Measurements from ENCODE around the gene PRRT3. TPM values are rescaled to one million over a fixed set of nuclear protein-coding genes. Genes with fewer than 3 reads are reported as not detected.
"Not testable (repeated sequence)": the region's sequence is repeated elsewhere in the genome, so short reads cannot be mapped to it uniquely, and the experiment has no call there.

The PRRT3 gene
- total RNA-seq, 1 donor from 2014 or later: 8.2 TPM

- Mint-ChIP-seq H3K27me3 (no peaks in the 10 kb centered on the region), H3K4me3 (peak overlapping the region; percentile 25), H3K9me3 (no peaks in the 10 kb centered on the region), H3K27ac (peak overlapping the region; percentile 69), H3K36me3 (peaks cover 5% of the 10 kb centered on the region), H3K4me1 (ENCODE audit: unreplicated experiment) (peaks cover 37% of the 10 kb centered on the region)
- TF ChIP-seq CTCF (conservative IDR thresholded peaks at IDR 0.05): no peak
- DNase-seq (ENCODE audit: extremely low spot score, unreplicated experiment): no peak
Measured at GRCh38 chr3:9898467-9899241, 53.6 kb downstream of the PRRT3 start.

GRCh38 chr3:9897408-9898372, 54.5 kb downstream of the PRRT3 start:
- H3K27me3 Mint-ChIP-seq: no peaks in the 10 kb centered on the region
- peaks cover 9% of the 10 kb centered on the region for H3K36me3 Mint-ChIP-seq
- TF ChIP-seq CTCF (conservative IDR thresholded peaks at IDR 0.05): no peak
- peak overlapping the region; percentile 60 for H3K4me3 Mint-ChIP-seq
- H3K9me3 Mint-ChIP-seq: no peaks in the 10 kb centered on the region
- peak overlapping the region; percentile 69 for H3K27ac Mint-ChIP-seq
- peaks cover 32% of the 10 kb centered on the region for H3K4me1 Mint-ChIP-seq (ENCODE audit: unreplicated experiment)
- no peak for DNase-seq (ENCODE audit: extremely low spot score, unreplicated experiment)

- peaks cover 32% of the 10 kb centered on the region for H3K4me1 Mint-ChIP-seq (ENCODE audit: unreplicated experiment)
- not testable (repeated sequence) for H3K9me3 Mint-ChIP-seq; DNase-seq (ENCODE audit: extremely low spot score, unreplicated experiment); H3K27me3 Mint-ChIP-seq; H3K4me3 Mint-ChIP-seq
- peak overlapping the region; percentile 69 for H3K27ac Mint-ChIP-seq
- peaks cover 14% of the 10 kb centered on the region for H3K36me3 Mint-ChIP-seq
Measured at GRCh38 chr3:9896755-9897407, 55.3 kb downstream of the PRRT3 start.

- Mint-ChIP-seq H3K36me3 (peaks cover 18% of the 10 kb centered on the region), H3K4me1 (ENCODE audit: unreplicated experiment) (peaks cover 33% of the 10 kb centered on the region)
- DNase-seq (ENCODE audit: extremely low spot score, unreplicated experiment); H3K4me3 Mint-ChIP-seq; H3K9me3 Mint-ChIP-seq; H3K27me3 Mint-ChIP-seq; H3K27ac Mint-ChIP-seq: not testable (repeated sequence)
Measured at GRCh38 chr3:9895715-9896114, 56.5 kb downstream of the PRRT3 start.

Other genes with a start within 250 kb of the PRRT3 start
- gene CPNE9, start 248.6 kb downstream of the PRRT3 start, total RNA-seq (ENCODE audit: low replicate concordance): 0.34 and 0.59 TPM in 2 replicates
- 22.6 and 28.0 TPM in 2 replicates for gene BRPF1, start 220.7 kb downstream of the PRRT3 start, total RNA-seq (ENCODE audit: low replicate concordance)
- 22.8 and 40.4 TPM in 2 replicates for gene OGG1, start 202.5 kb downstream of the PRRT3 start, total RNA-seq (ENCODE audit: low replicate concordance)
- gene CAMK1, start 182.5 kb downstream of the PRRT3 start, total RNA-seq (ENCODE audit: low replicate concordance): 2.7 and 9.1 TPM in 2 replicates
- gene TADA3, start 159.9 kb downstream of the PRRT3 start, total RNA-seq (ENCODE audit: low replicate concordance): 48.4 and 54.3 TPM in 2 replicates
- gene ARPC4, start 159.3 kb downstream of the PRRT3 start, total RNA-seq (ENCODE audit: low replicate concordance): 131 and 151 TPM in 2 replicates
- 25.8 and 42.2 TPM in 2 replicates for gene TTLL3, start 142.1 kb downstream of the PRRT3 start, total RNA-seq (ENCODE audit: low replicate concordance)
- gene RPUSD3, start 108.4 kb downstream of the PRRT3 start, total RNA-seq (ENCODE audit: low replicate concordance): 50.9 and 55.0 TPM in 2 replicates
- 0.60 and 1.6 TPM in 2 replicates for gene CIDEC, start 72.2 kb downstream of the PRRT3 start, total RNA-seq (ENCODE audit: low replicate concordance)
- 35.4 and 40.4 TPM in 2 replicates for gene JAGN1, start 61.8 kb downstream of the PRRT3 start, total RNA-seq (ENCODE audit: low replicate concordance)
- 13.6 and 24.3 TPM in 2 replicates for gene IL17RE, start 49.6 kb downstream of the PRRT3 start, total RNA-seq (ENCODE audit: low replicate concordance)
- 22.6 and 30.0 TPM in 2 replicates for gene IL17RC, start 35.3 kb downstream of the PRRT3 start, total RNA-seq (ENCODE audit: low replicate concordance)
- gene CRELD1, start 18.6 kb downstream of the PRRT3 start, total RNA-seq (ENCODE audit: low replicate concordance): 40.1 and 44.3 TPM in 2 replicates
- 51.8 and 71.9 TPM in 2 replicates for gene EMC3, start 34.4 kb upstream of the PRRT3 start, total RNA-seq (ENCODE audit: low replicate concordance)
- gene FANCD2, start 74.0 kb upstream of the PRRT3 start, total RNA-seq (ENCODE audit: low replicate concordance): 17.7 and 38.0 TPM in 2 replicates
- gene FANCD2OS, start 155.8 kb upstream of the PRRT3 start, total RNA-seq (ENCODE audit: low replicate concordance): not detected in 2 replicates
- gene BRK1, start 163.3 kb upstream of the PRRT3 start, total RNA-seq (ENCODE audit: low replicate concordance): 132 and 147 TPM in 2 replicates
- 58.6 and 73.4 TPM in 2 replicates for gene VHL, start 189.4 kb upstream of the PRRT3 start, total RNA-seq (ENCODE audit: low replicate concordance)
- 1.4 and 2.5 TPM in 2 replicates for gene IRAK2, start 212.5 kb upstream of the PRRT3 start, total RNA-seq (ENCODE audit: low replicate concordance)